Stimulated activated CD8-positive, alpha-beta memory T cell treated with anti-CD3 and anti-CD28 coated beads, Interleukin-15, amount 100 ng/mL, for 24 hours (primary cell): Measurements from ENCODE around the gene BNC2.

Experiments used
- DNase-seq: peaks from one replicate; pipeline ENCODE4 v3.0.0-alpha.2; 2020; ENCODE audit warnings: low read depth

BNC2 gene

GRCh38 chr9:16817002-16817401, 53.5 kb downstream of the BNC2 start:
- no peak for DNase-seq

GRCh38 chr9:16816011-16816410, 54.5 kb downstream of the BNC2 start:
- DNase-seq = no peak

- DNase-seq = no peak
Observed at GRCh38 chr9:16815079-16815478, 55.4 kb downstream of the BNC2 start.

- no peak for DNase-seq
Observed at GRCh38 chr9:16813838-16814237, 56.6 kb downstream of the BNC2 start.

- DNase-seq = no peak
Observed at GRCh38 chr9:16811987-16812685, 58.3 kb downstream of the BNC2 start.

DNA sequence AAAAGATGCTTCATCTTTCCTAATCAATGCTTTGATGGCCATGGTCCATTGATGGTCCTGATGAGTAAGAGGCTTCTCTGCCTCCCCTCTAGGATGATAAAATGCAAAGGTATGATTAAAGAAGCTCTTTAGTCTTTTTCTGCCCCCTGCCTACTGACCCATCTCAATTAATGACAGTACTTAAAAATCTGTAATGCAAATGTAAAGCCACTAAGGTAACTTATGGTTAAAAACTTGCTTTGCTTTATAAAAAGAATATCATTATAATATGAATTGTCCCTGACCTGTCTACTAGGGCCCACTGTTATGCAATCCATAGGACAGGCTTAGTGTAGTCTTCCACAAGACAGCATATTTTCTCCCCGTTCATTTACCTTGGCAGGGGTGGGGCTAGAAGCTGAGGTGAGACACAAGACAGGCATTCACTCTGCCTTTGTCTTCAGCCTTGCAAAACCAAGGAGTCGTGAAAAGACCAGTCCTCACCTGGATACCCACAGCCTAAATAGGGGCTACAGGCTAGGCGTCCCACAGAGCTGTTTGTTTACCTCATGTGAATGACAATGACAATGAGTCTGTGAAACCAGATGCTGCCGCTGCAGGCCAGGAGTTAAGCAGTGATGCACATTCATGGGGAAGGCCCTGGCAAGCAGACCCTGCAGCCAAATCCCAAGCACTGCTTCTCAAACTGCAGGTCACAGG, 60.4 kb downstream of the BNC2 start:
- DNase-seq = no peak

GRCh38 chr9:16806674-16807073, 63.8 kb downstream of the BNC2 start:
- no peak for DNase-seq

GRCh38 chr9:16803648-16804047, 66.8 kb downstream of the BNC2 start:
- DNase-seq = no peak

- DNase-seq = no peak
Observed at GRCh38 chr9:16801871-16802466, 68.5 kb downstream of the BNC2 start.

- DNase-seq = no peak
Observed at GRCh38 chr9:16796304-16796825, 74.1 kb downstream of the BNC2 start.

- DNase-seq = no peak
Observed at GRCh38 chr9:16794871-16795639, 75.4 kb downstream of the BNC2 start.

DNA sequence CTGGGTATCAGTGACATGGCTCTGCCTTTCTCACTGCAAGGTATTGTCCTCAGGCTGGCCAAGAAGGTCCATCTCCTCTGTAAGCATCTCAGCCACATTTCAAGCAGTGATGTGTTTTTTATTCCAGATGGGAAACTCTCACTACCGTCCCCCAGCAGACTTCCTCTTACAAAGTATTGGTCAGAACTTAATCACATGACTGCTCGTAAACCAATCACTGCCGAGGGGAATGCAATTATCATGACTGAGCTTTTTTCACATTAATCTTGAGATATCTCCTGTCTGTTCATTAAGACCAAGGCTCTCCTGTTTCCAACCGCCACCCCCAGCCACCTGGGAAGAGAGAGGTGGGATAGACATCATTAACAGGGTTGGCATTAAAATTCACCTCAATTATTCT, 76.4 kb downstream of the BNC2 start:
- DNase-seq = no peak

DNA sequence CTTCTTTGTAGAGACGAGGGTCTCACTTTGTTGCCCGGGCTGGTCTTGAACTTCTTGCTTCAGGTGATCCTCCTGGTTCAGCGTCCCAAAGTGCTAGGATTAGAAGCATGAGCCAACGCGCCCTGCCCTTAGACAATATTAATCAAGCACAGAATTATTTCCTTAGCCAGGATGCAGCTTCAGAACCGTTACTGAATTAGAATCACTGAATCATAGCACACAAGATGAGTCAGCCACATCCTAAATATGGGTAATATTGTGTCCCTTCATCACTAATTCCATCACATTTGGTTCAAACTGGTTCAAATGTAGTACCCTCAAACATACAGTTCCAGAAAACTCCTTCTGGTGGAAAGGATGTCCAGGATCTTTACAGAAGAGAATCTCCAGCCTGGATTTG, 82.7 kb downstream of the BNC2 start:
- DNase-seq = no peak

DNA sequence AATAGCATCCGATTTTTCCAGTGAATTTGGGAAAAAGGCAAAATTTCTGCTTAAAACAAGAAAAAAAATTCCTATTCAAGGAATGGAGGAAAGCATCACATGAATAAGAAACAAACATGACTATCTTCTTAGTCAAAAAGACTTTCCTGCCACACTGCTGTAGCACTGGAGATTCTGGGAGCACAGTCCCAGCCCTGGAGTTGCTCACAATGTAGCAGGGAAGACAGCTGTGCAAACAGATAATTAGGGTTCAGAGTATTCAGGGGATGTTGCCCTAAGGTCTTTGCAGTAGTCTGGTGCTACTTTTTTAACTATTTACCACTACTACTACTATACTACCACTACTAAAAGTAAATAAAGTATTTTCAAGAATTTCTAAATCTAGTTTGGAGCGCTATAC, 86.5 kb downstream of the BNC2 start:
- no peak for DNase-seq

DNA sequence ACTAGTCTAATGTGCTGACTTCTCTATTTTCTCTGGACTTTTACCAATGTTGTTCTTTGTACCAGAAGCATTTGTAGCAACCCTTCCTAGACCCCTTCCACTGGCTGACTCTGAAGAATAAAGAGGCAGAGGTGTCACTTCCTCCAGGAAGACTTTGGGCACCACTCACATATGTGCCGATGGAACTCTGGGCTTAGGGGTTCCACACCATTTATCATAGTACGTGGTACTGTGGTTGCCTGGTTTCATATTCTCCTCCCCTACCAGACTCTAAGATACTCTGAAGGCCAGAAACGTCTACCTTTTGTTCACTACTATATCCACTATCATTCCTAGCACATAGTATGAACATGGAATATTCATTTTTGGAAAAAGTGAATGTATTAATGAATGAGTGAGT, 88.0 kb downstream of the BNC2 start:
- DNase-seq = no peak

- no peak for DNase-seq
Observed at GRCh38 chr9:16775330-16775729, 95.1 kb downstream of the BNC2 start.

- DNase-seq = no peak
Observed at GRCh38 chr9:16773617-16774016, 96.9 kb downstream of the BNC2 start.

DNA sequence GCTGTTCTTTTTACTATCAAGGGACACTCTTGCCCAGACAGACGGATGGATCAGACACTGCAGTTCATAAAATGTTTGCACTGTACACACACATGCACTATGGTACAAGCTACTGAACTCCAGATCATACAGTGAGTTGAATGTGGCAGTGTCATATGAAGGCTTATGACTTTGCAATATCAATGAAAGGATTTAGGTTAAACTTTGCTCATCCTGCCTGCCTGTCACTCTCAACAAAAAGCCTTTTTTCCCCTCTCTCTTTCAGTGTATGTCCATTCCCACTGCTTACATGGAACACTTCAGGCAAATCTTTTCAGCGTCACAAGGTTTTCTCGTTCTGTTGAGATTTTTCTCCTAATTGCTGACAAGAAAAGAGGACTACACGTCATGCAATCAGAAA, 97.4 kb downstream of the BNC2 start:
- DNase-seq = no peak

DNA sequence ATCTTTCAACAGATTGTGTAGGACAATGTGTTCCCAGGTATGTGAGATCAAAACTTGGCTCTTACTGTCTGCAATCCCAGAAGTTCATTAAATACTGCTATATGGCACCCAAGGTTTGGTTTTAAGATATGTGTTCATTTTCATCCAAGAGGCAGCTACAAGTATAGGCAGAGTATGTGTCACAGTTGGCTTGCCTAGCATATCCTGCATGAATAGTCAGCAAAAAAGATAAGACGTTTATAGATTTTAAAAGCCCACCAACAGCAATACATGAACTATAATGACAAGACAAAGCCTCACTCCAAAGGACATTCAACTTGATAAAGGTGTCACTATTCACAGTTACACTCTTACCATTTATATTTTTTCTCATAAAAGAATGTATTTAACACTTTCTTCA, 99.1 kb downstream of the BNC2 start:
- no peak for DNase-seq

GRCh38 chr9:16769291-16769690, 101.2 kb downstream of the BNC2 start:
- no peak for DNase-seq

DNA sequence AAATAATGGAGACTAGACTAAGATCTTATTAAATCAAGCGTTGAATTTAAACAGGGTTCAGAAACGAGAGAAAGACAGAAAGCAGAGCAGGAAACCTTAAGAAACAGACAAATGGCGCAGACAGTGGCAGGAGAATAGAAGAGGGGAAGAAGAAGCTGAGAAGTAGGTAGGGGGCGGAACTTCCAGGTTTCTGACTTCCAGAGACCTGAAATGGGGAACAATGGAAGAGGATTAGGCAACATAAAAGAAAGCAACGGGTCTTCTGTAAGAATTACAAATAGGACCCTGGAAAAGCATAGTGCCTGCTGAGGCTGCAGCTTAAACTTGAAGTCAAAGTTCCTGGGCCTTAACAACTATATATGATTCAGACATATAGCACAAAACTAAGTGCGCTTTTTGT, 101.7 kb downstream of the BNC2 start:
- DNase-seq = no peak

GRCh38 chr9:16767366-16767765, 103.1 kb downstream of the BNC2 start:
- no peak for DNase-seq

DNA sequence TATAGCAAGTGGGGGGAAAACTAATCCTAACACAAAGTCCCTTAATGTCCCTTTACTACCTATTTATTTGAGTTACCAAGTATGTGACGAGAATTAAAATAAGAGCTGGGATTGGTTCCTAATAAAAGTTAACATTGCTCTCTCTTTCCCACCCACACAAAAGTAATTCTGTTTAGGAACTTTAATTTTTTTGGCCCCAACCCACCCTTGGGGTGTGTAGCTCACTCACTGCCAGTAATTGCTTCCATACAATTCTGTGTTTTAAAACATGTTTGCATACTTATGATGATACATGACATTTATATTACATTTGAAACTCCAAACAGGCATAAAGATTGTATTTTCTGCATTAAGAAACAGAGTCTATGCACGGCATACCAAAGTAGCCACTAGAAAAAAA, 106.5 kb downstream of the BNC2 start:
- DNase-seq = no peak
